ENCODE measurements around the gene SLC17A5.
"Not testable (repeated sequence)": the region's sequence is repeated elsewhere in the genome, so short reads cannot be mapped to it uniquely, and the experiment has no call there.

SLC17A5 gene

GRCh38 chr6:73666393-73666792 is 12.6 kb upstream of the SLC17A5 start:
- DNase-seq, result no peak

- no peak for DNase-seq
These were observed 12.0 kb upstream of the SLC17A5 start for GRCh38 chr6:73665686-73666319.

- no peak for DNase-seq
These were observed 10.9 kb upstream of the SLC17A5 start for GRCh38 chr6:73664701-73665100.

DNA sequence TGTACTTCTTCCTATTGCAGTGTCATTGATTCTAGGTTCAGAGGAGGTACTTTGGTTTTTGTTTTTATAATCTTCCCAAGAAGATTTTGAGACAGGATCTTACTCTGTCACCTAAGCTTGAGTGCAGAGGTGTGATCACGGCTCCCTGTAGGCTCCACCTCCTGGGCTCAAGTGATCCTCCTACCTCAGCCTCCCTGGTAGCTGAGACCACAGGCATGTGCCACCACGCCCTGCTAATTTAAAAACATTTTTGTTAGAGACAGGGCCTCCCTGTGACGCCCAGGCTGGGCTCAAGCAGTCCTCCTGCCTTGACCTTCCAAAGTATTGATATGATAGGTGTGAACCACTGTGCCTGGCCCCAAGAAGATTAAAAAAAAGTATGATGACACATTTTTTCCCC is 3.4 kb upstream of the SLC17A5 start:
- DNase-seq, result no peak

- DNase-seq, result no peak
These were observed 2.8 kb upstream of the SLC17A5 start for GRCh38 chr6:73656531-73657145.

- no peak for DNase-seq
These were observed 1.6 kb upstream of the SLC17A5 start for GRCh38 chr6:73655341-73655917.

DNA sequence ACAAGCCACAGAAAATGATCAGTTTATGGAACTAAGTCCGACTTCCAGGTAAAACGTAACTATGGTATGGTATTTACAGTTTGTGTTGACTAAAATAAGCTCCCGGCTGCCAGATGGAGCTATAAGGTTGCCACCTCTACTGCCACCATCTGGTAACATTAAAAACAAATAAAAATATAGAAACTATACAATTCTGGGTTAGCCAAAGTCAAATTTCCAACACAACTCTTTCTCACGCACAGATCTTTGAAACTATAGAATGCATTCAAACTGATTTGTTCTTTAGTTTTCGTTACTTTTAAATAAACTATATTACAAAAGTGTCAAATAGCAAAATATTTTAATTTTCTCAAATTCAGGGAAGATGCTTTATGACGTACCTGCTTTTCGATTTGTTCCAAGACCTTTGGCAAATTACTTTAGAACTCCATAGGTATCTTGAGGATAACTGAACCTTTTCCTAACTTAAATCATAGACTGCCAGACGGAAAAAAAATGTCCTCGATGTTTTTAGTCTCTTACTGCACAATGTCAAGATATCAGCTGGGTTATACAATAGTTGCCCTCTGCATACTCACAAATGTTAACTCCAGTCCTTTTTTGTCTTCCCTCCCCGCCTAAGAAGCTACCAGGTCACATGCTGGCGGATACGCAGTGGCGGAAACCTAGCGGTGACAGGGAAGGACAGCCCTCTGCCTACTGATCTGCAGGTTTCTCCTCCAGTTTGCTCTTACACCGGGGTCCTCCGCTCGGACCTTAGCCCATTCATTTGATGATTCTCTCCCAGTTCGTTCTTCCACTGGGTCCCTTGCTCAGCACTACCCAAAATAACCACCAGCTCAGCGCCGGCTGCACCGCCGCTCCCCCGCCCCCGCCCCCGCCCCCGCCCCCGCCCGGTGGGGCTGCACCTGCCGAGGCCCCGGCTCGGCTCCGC is 888 bp downstream of the SLC17A5 start:
- DNase-seq, result peak; percentile 34

- DNase-seq, result no peak
These were observed 4.0 kb downstream of the SLC17A5 start for GRCh38 chr6:73649783-73650182.

GRCh38 chr6:73648166-73648565 is 5.6 kb downstream of the SLC17A5 start:
- DNase-seq, result no peak

DNA sequence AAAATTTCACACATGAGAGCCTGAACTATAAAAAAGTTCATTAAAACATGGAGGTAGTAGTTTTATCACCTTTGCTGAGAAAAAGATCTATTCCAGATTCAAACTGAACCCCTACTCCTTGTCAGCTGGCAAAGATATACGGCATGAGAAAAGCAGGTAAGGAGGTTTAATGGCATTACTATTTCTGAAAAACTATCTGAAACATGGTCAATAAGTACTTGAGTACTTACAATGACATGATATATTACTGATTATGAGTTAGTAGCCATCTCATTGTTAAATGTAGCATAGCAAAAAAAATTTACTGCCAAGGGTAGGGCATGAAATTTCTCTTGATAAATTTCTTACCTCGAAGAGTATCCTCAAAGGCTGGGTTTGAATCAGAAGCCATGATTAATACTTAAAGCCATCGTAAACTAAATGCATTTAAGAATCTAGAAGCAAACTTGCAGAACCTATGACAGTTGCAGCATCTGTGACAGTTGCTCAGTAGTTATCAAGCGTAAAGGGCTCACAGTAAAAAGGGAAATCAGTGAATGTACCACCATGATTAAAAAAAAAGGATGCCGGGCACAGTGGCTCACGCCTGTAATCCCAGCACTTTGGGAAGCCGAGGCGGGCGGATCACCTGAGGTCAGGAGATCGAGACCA is 8.7 kb downstream of the SLC17A5 start:
- no peak for DNase-seq

GRCh38 chr6:73644030-73644429 is 9.8 kb downstream of the SLC17A5 start:
- no peak for DNase-seq

DNA sequence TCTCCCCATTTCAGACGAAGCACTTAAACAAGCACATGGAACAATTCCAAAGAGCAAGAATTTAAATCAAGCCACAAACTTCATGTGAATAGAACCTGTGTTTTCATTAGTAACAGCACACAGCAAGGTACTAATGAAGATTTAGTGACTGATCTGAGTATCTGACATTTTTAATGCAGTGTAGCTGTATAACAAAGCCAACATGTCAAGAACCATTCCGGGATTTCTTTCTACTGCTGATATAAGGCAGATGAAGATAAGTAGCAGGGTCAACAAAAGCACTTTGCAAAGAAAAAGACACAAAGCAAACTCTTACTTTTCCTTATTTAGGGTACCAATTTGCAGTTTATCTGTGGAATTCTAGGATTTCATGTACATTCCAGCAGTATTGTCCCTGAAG is 11.3 kb downstream of the SLC17A5 start:
- no peak for DNase-seq

DNA sequence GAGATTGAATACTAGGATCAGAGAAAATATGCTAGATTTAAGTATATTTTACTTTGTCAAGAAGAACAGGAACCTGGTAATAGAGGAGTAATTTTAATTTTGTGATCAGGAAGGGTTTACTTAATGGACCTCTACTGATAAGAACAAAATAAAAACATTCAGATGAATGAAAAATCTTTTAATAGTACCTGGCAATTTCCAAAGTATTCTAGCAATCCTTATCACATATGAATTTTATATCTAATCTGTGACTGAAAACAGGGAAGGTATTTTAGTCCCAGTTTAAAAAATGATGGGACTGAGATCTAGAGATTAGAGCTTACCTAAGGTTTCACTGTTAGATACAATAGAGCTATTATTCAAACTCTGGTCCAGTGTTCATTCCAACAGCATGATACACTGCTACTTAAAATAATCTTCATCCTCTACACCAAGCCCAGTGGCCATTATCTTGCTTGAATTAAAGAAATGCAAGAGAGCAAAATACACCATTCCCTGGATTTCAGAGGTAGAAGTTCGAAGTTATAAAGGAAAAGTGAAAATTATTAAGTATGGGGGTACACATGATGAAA is 13.5 kb downstream of the SLC17A5 start:
- DNase-seq, result no peak

DNA sequence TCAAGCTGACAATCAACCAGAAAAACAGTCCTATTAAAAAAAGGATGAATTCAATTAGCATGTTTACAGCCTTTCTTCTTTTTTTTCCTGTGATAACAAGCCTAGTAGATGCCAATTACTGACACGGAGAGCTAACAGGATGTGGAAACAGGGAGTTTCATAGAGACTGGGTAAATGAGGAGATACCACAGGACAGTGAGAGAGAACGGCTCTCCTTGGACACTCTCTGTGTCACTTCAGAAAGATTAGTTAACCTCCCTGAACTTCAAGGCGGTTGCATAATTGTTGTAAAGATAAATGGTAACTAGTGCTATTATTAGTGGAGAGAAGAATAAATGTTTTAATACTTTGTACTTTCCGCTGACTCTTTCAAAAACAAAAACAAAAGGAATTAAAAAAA is 14.8 kb downstream of the SLC17A5 start:
- DNase-seq, result no peak

- DNase-seq, result no peak
These were observed 16.4 kb downstream of the SLC17A5 start for GRCh38 chr6:73637404-73637803.

- no peak for DNase-seq
These were observed 17.7 kb downstream of the SLC17A5 start for GRCh38 chr6:73636048-73636447.

- DNase-seq, result no peak
These were observed 21.4 kb downstream of the SLC17A5 start for GRCh38 chr6:73632346-73632745.

- peak; percentile 30 for DNase-seq
These were observed 21.9 kb downstream of the SLC17A5 start for GRCh38 chr6:73631849-73632248.

GRCh38 chr6:73630401-73630800 is 23.4 kb downstream of the SLC17A5 start:
- no peak for DNase-seq

DNA sequence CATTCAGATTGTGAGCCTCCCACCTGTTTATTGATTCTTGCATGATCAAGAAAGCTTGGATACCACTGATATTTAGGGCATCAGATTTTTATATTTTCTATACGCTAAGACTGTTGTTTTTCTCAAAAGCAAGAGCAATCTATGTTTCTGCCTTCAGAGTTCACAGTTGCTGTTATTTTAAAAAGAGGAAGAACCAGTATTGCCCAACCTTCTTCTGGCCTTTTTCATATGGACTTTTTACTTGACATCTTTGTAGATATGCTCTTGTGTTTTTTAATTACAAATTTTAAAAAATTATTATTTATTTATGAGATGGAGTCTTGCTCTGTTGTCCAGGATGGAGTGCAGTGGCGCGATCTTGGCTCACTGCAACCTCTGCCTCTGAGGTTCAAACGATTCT is 28.9 kb downstream of the SLC17A5 start:
- DNase-seq, result no peak

DNA sequence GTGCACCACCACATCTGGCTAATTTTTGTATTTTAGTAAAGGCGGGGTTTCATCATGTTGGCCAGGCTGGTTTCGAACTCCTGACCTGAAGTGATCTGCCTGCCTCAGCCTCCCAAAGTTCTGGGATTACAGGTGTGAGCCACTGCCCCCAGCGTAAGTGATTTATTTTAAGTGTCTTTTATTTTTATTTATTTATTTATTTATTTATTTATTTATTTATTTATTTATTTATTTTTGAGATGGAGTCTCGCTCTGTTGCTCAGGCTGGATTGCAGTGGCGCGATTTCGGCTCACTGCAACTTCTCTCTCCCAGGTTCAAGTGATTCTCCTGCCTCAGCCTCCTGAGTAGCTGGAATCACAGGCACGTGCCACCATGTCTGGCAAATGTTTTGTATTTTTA is 30.3 kb downstream of the SLC17A5 start:
- DNase-seq, result not testable (repeated sequence)

GRCh38 chr6:73618082-73618481 is 35.7 kb downstream of the SLC17A5 start:
- DNase-seq, result not testable (repeated sequence)

Measured in fibroblast of skin of scalp (primary cell).